Activated CD4-positive, alpha-beta T cell treated with anti-CD3 and anti-CD28 coated beads, Interleukin-2, amount 50 U/mL, for 48 hours (primary cell): Measurements from ENCODE around the gene CETP.
"Not testable (repeated sequence)": the region's sequence is repeated elsewhere in the genome, so short reads cannot be mapped to it uniquely, and the experiment has no call there.

Source experiments
- DNase-seq, 2 experiments: peaks; one replicate each; pipeline ENCODE4 v3.0.0-alpha.2; 2020

CETP gene

DNA sequence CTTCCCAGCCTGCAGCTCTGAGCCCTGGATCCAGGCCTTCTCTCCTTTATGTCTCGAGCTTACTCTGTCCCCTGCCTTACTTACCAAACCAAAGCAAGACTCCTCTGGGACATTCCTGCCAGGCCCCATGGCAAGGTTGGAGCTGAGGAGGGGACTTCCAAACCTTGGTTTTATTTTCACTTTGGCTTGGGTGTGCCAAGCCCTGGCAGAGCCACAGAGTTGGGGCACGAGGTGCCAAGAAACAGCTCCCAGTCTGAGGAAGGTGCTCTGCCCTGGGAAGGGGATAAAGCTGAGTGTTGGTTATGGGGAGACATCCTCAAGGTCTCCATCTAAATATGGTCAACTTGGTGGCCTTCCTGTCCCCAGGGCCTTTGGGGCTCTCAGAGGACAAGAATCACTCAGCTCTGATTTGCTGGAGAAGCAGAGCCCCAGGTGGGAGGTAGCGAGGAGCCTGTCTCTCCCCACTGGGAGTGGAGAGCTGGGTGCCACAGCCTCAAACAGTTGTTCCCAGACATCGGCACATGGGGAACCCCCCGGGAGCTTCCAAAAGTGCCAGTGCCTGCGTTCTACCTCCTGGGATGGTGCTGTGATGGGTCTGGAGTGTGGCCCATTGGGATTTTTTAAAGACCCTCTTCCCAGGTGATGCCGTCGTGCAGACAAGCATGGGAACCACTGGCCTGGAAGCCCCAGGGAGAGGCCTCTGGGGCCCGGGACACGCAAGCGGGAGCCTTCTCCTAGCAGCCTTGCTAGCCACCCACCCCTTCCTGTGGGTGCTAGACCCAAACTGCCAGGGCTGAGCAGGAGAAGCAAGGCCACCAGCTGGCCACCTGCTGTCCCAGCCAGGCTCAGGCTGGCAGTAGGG, 37.9 kb downstream of the CETP start:
- DNase-seq, result peak; percentile 41 to 50

GRCh38 chr16:57000271-57001025, 38.7 kb downstream of the CETP start:
- DNase-seq, result peak; percentile 73 to 83

DNA sequence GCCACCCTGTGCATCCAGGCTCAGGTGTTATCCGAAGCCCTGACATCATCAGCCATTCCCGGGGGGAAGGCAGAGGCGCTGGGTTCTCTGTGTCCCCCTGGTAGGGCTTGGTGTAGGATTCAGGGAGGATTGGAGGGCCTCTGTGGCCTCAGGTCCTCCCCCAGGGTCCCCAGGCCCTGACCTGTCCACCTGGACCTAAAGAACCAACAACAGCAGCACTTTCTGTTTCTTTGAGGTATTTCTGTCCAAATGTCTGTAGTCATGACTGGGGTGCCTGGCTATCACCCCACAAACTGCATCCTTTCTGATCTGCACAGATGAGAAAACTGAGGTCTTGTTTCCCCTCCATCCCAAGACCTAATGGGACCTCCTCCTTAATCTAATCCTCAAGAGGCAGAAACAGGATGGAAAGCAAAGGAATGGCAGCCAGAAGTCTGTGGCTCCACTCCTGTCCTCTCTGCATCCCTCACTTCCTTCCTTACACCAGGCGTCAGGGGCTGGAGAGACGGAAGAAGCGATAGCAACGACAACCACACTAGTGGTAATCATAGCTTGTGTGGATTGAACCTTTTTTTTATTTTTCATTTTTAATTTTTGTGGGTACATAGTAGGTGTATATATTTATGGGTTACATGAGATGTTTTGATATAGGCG, 39.4 kb downstream of the CETP start:
- no peak for DNase-seq

- no peak for DNase-seq
These were observed 42.0 kb downstream of the CETP start for GRCh38 chr16:57003439-57004386.

- DNase-seq, result no peak
These were observed 42.9 kb downstream of the CETP start for GRCh38 chr16:57004387-57005250.

GRCh38 chr16:57005597-57005996, 43.8 kb downstream of the CETP start:
- DNase-seq, result not testable (repeated sequence)

DNA sequence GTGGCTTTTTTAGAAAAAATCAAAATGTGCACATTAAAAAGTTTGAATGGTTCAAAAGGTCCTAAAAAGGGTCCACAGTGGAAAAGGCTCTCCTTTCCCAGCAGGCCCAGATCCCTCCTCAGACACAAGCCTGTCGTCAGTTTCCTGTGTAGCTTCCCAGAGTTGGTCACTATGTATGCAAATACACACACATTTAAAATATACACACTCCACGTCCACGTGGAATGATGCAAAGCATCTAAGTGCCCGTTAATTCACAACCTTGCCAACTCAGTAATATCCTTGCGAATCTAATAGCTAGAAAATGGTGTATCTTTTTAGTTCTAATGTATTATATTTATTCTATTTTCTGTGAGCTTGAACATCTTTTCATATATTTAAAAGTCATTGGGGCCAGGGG, 45.3 kb downstream of the CETP start:
- DNase-seq, result no peak

- no peak for DNase-seq
These were observed 45.8 kb downstream of the CETP start for GRCh38 chr16:57007530-57007929.

GRCh38 chr16:57008440-57008839, 46.7 kb downstream of the CETP start:
- DNase-seq, result no peak

- no peak for DNase-seq
These were observed 48.0 kb downstream of the CETP start for GRCh38 chr16:57009643-57010170.

DNA sequence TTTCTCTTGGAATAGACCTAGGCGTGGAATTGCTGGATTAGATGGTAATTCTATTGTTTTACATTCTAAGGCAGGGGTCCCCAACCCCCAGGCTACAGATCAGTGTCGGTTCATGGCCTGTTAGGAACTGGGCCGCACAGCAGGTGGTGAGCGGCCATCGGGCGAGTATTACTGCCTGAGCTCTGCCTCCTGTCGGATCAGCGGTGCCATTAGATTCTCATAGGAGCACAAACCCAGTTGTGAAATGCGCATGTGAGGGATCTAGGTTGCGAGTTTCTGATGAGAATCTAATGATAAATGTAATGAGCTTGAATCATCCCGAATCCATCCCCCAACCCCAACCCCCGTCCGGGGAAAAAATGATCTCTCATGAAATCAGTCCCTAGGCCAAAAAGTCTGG, 50.6 kb downstream of the CETP start:
- no peak for DNase-seq

DNA sequence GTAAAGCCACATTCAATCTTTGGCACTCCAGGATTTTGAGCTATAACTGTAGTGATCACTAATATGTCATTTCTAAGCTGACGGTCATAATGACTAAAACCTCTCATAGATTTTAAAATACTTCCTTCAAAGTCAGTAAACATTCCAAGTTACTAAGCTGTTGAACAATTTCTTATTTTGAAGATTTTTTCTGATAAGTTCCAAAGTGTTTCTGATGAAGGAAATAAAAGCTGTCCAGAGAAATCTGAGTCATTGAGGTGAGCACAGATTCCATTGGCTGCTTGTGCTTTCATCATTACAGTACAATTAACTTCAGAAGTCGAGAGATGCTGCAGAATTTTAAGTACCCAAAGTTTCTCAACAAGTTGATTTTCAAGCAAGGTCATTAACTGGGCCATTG, 51.5 kb downstream of the CETP start:
- no peak for DNase-seq

GRCh38 chr16:57013902-57014301, 52.2 kb downstream of the CETP start:
- no peak for DNase-seq

DNA sequence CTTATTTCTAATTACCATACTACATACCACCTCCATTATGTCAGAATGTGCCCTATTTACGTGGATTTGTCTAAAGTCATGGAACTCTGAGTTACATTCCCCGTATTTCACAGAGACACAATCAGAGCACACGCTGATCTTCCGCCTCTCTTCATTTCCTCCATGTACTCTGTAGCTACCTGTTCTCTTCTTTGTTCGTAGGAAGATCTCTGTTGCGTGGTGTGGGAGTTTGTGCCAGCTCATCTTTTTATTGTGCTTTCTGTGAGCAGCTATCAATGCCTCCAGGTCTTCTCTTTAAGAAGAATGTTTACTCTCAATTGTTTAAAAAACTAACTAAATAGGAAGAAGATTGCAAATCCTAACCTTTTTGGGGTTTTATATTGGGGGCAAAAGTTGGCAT, 54.6 kb downstream of the CETP start:
- no peak for DNase-seq

DNA sequence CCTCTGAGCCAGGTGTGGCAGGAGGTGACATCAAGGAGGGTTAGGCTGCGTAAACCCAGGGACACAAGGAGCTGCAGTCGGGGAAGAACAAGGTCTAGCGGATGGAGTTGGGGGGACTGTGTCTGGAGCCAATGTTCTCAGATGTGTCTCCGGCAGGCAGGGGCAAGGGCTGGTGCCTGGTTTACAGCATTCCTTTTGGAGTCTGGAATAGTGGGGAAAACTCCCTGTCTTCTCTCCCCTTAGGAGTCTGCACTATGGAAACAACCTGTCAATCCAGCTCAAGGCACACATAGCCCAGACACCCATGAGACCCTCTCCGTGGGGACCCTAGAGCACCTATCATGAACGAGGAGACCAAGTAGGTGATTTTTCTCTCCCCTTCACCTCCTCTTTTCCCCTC, 55.1 kb downstream of the CETP start:
- no peak for DNase-seq

DNA sequence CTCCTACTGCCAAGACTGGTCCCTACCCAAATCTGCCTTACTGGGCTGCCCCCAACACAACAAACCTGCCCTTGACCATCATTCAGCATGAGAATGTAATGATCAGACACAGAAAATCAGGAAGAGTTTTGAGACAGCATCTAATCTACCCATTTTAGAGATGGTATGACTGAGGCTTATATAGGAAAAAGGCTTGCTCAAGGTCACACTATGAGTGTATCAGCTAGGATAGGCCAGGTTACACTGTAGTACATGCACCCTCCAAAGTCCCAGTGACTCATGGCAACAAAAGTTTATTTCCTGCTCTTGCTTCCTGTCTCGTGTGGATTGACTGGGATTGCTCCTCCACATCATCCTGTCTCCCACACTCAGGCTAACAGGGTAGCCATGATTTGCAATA, 55.5 kb downstream of the CETP start:
- DNase-seq, result no peak

GRCh38 chr16:57019746-57020145, 58.0 kb downstream of the CETP start:
- DNase-seq, result no peak

DNA sequence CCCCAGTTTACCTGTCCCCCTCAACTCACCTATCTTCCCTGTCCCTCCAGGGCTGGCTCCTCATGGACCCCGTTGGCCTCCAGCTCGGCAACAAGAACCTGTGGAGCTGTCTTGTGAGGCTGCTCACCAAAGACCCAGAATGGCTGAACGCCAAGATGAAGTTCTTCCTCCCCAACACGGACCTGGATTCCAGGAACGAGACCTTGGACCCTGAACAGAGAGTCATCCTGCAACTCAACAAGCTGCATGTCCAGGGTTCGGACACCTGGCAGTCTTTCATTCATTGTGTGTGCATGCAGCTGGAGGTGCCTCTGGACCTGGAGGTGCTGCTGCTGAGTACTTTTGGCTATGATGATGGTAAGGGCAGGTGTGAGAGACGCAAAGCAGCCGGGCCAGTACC, 58.9 kb downstream of the CETP start:
- no peak for DNase-seq

DNA sequence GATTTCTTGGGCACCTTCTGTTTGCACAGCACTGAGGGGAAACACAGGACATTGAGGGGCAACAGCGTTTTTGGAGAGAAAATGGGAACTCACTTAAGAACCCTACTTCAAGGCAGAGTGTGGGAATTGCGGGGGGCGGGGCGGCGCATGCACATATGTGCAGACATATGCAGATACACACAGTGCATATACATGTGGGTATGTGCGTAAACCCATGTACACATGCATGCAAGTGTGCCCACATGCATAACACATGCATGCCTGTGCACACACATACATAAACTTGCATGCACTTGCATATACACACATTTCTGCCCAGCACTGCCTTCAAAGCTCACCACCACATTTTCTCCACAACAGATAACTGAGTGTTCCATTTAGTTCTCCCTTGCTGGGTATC, 60.0 kb downstream of the CETP start:
- no peak for DNase-seq

DNA sequence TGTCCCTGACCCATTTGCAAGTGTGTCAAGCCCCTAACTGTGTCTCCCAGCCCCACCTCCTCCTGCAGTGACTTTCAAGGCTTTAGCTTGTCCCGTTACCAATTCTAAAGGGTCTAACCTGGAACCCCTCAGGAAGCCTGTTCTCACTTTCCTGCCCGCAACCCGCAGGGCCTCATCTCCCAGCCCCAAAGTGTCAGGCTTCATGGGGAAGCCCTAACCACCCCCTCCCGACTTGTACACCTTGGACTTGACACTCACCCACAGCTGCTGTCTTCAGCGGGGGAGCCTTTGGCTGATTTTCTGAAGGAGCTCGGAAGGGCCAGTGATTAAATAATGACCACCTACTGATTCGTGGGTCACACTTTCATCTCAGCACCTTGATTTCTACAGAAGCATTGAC, 60.7 kb downstream of the CETP start:
- no peak for DNase-seq

- DNase-seq, result peak; percentile 81 to 85
These were observed 61.9 kb downstream of the CETP start for GRCh38 chr16:57023541-57024249.
